K562 (cell line): Measurements from ENCODE around the gene DNAJC9. TPM values are rescaled to one million over a fixed set of nuclear protein-coding genes. Genes with fewer than 3 reads are reported as not detected.

Experiments used
- BDP1 ChIP-seq: IDR thresholded peaks from 3 replicates; pipeline ENCODE4 v1.6.1; 2011; ENCODE audit not compliant: insufficient read length, insufficient read depth
- CBFB ChIP-seq: sonication (generic); formaldehyde crosslinking; IDR thresholded peaks from 2 replicates; pipeline ENCODE4 v1.4.0; 2020; ENCODE audit warnings: mild to moderate bottlenecking, missing genetic modification reagents
- CCAR2 ChIP-seq: fragments of 200-400 bp; formaldehyde crosslinking; IDR thresholded peaks from 2 replicates; pipeline ENCODE4 v1.6.1; 2017; ENCODE audit warnings: mild to moderate bottlenecking, low read depth, low read length
- CTCFL ChIP-seq: IDR thresholded peaks from 2 replicates; pipeline ENCODE4 v1.6.1; 2011; ENCODE audit warnings: borderline replicate concordance, low read depth, mild to moderate bottlenecking, moderate library complexity, low read length; ENCODE audit not compliant: insufficient read depth, poor library complexity, severe bottlenecking
- HDAC3 ChIP-seq: fragments of 450-650 bp; IDR thresholded peaks from 2 replicates; pipeline ENCODE4 v1.6.1; 2018; ENCODE audit warnings: borderline replicate concordance, mild to moderate bottlenecking, moderate library complexity; ENCODE audit not compliant: partially characterized antibody
- ID3 ChIP-seq, 2 experiments: fragments of 250-450 bp in 1 of 2; fragments of 450-650 bp in 1 of 2; sonication (Bioruptor Pico) in 1 of 2; IDR thresholded peaks; 2 replicates each; pipeline versions ENCODE4 v1.6.1 to v1.8.0; 2016 to 2021; ENCODE audit warnings: mild to moderate bottlenecking in 2 of 2, moderate library complexity in 2 of 2, missing compliant biosample characterization in 1 of 2, missing genetic modification characterization in 1 of 2
- ILK ChIP-seq: fragments of 450-650 bp; IDR thresholded peaks from 2 replicates; pipeline ENCODE4 v1.6.1; 2016; ENCODE audit warnings: missing genetic modification characterization, low read depth, mild to moderate bottlenecking, missing compliant biosample characterization, moderate library complexity, borderline replicate concordance
- JUN ChIP-seq, 2 experiments: sonication (generic) in 1 of 2; formaldehyde crosslinking in 1 of 2; IDR thresholded peaks; 2 replicates each; pipeline versions ENCODE4 v1.6.1 to v1.8.0; 2012 to 2022; ENCODE audit warnings: borderline replicate concordance in 2 of 2, mild to moderate bottlenecking in 2 of 2, improper control_type of control experiment in 1 of 2, low read depth in 1 of 2, low read length in 1 of 2, missing genetic modification reagents in 1 of 2
- LARP7 ChIP-seq: fragments of 450-650 bp; IDR thresholded peaks from 2 replicates; pipeline ENCODE4 v1.6.1; 2016
- MTF1 ChIP-seq: fragments of 250-450 bp; sonication (Bioruptor Pico); IDR thresholded peaks from 2 replicates; pipeline ENCODE4 v1.9.0; 2021; ENCODE audit warnings: moderate library complexity, mild to moderate bottlenecking, inconsistent platforms, borderline replicate concordance
- NFE2 ChIP-seq: IDR thresholded peaks from 2 replicates; pipeline ENCODE4 v1.6.1; 2014; ENCODE audit warnings: antibody characterized with exemption, low read depth
- NFXL1 ChIP-seq: fragments of 450-650 bp; formaldehyde crosslinking; IDR thresholded peaks from 2 replicates; pipeline ENCODE4 v1.4.0; 2021; ENCODE audit warnings: mild to moderate bottlenecking
- PATZ1 ChIP-seq: fragments of 250-450 bp; sonication (Bioruptor Pico); IDR thresholded peaks from 2 replicates; pipeline ENCODE4 v1.5.0; 2020; ENCODE audit warnings: mild to moderate bottlenecking, borderline replicate concordance
- RBM14 ChIP-seq: fragments of 200-400 bp; formaldehyde crosslinking; IDR thresholded peaks from 2 replicates; pipeline ENCODE4 v1.6.1; 2018; ENCODE audit warnings: low read depth, mild to moderate bottlenecking, low read length, moderate library complexity, borderline replicate concordance; ENCODE audit not compliant: insufficient read depth
- RBM15 ChIP-seq: fragments of 200-400 bp; formaldehyde crosslinking; IDR thresholded peaks from 2 replicates; pipeline ENCODE4 v1.6.1; 2018; ENCODE audit warnings: mild to moderate bottlenecking, low read length, moderate library complexity; ENCODE audit not compliant: insufficient read depth
- SIRT6 ChIP-seq: IDR thresholded peaks from one replicate; pipeline ENCODE4 v1.6.1; 2012; ENCODE audit warnings: low read depth, mild to moderate bottlenecking, control low read depth, inconsistent platforms, low read length, moderate library complexity
- TAF7 ChIP-seq: fragments of 450-650 bp; IDR thresholded peaks from 2 replicates; pipeline ENCODE4 v1.6.1; 2016; ENCODE audit warnings: missing genetic modification characterization, missing compliant biosample characterization
- TBL1XR1 ChIP-seq, 2 experiments: IDR thresholded peaks; 2 replicates each; pipeline ENCODE4 v1.6.1; 2012; ENCODE audit warnings: improper control_type of control experiment in 2 of 2, low read length in 2 of 2, mild to moderate bottlenecking in 1 of 2
- TCF15 ChIP-seq: fragments of 250-450 bp; sonication (Bioruptor Pico); IDR thresholded peaks from 2 replicates; pipeline ENCODE4 v1.8.0; 2022; ENCODE audit warnings: moderate library complexity, mild to moderate bottlenecking, inconsistent platforms
- ZNF146 ChIP-seq: IDR thresholded peaks from one replicate; pipeline ENCODE4 v1.6.1; 2018; ENCODE audit warnings: missing compliant biosample characterization; ENCODE audit not compliant: unreplicated experiment
- polyA plus RNA-seq, 8 experiments: library from polyadenylated mRNA; depleted of rRNA in 4 of 8; stranded (reverse) in 5 of 8; unstranded in 3 of 8; fragments of >200 nt; fragmentation: Nextera tagmentation in 2 of 8; fragmentation: Illumina TruSeq in 1 of 8; extraction: Ambion mirVana in 2 of 8; extraction: Trizol in 1 of 8; gene quantifications; 2 replicates each; pipeline versions ENCODE4 v1.2.1 to v1.2.3, GENCODE V29; 2011 to 2014; ENCODE audit warnings: inconsistent platforms in 1 of 8, missing spikeins in 1 of 8
- total RNA-seq, 7 experiments: library from RNA; depleted of rRNA in 6 of 7; stranded (reverse); fragments of >200 nt in 6 of 7; fragmentation: Illumina TruSeq in 2 of 7; extraction: Trizol in 2 of 7; gene quantifications; 2 replicates each; pipeline versions ENCODE4 v1.2.1 to v1.2.3, GENCODE V29; 2011 to 2021; ENCODE audit warnings: low replicate concordance in 1 of 7

Gene DNAJC9
- total and polyA plus RNA-seq, 9 of the 15 experiments (the other 6 are each of a cell fraction or from before 2014, with no cell fraction given), result 66.7 to 133 (median 102) TPM

GRCh38 chr10:73246646-73247508 lies at the start of gene DNAJC9 (continued):
- TF ChIP-seq HDAC3, result no peak
- TF ChIP-seq MTF1, result no peak
- no peak for TF ChIP-seq RBM15
- no peak for TF ChIP-seq ILK (tag)
- peak; percentile 19; the same call in 1 of the 2 replicates for TF ChIP-seq JUN (IDR thresholded peaks at IDR 0.05; ENCODE audit: borderline replicate concordance, low read depth, low read length)
- peak; percentile 91; the same call in 1 of the 2 replicates for TF ChIP-seq JUN (CRISPR knock-in tag; IDR thresholded peaks at IDR 0.05; ENCODE audit: borderline replicate concordance)
- TF ChIP-seq NFE2, result 0 out of 2 replicates have a peak, but pooled peaks have one; percentile 3
- TF ChIP-seq NFXL1 (CRISPR knock-in tag), result no peak; the same call in 1 of the 2 replicates
- TF ChIP-seq CCAR2, result no peak
- no peak for TF ChIP-seq ZNF146 (CRISPR knock-in tag)
- peak; percentile 59 for TF ChIP-seq SIRT6
- TF ChIP-seq BDP1, result no peak
- TF ChIP-seq PATZ1 (CRISPR knock-in tag), result no peak
- no peak for TF ChIP-seq ID3 (CRISPR knock-in tag; IDR thresholded peaks at IDR 0.05)
- TF ChIP-seq ID3 (tag; IDR thresholded peaks at IDR 0.05), result peak; percentile 91
- TF ChIP-seq CTCFL, result no peak
- TF ChIP-seq TAF7 (tag), result peak; percentile 69
- TF ChIP-seq TCF15 (CRISPR knock-in tag), result peak; percentile 44; the same call in 1 of the 2 replicates
- TF ChIP-seq CBFB, result peak; percentile 74; the same call in 1 of the 2 replicates
- no peak for TF ChIP-seq LARP7
- TF ChIP-seq TBL1XR1 (IDR thresholded peaks at IDR 0.05; ENCODE audit: low read length in 2 of 2), result peak; percentile 13 to 46; a peak in 2 of 4 replicates
- no peak for TF ChIP-seq RBM14
